Endothelial cell of umbilical vein (primary cell): ENCODE data around the gene SLC39A11.

Source experiments
- CTCF ChIP-seq, 2 donors: IDR thresholded peaks; 1 replicate in 1 of 2; 2 replicates in 1 of 2; pipeline ENCODE4 v1.5.1; 2011; ENCODE audit warnings: low read length in 2 of 2, mild to moderate bottlenecking in 2 of 2, moderate library complexity in 2 of 2, control low read depth in 1 of 2, inconsistent platforms in 1 of 2, low read depth in 1 of 2; ENCODE audit not compliant: insufficient read depth in 1 of 2; ENCODE audit errors: extremely low read depth in 1 of 2
- EZH2 ChIP-seq: IDR thresholded peaks from 2 replicates; pipeline ENCODE4 v1.6.1; 2012; ENCODE audit warnings: borderline replicate concordance, low read depth, mild to moderate bottlenecking, moderate library complexity, low read length, inconsistent platforms; ENCODE audit not compliant: severe bottlenecking
- POLR2A ChIP-seq: IDR thresholded peaks from 2 replicates; pipeline ENCODE4 v1.6.1; 2012; ENCODE audit warnings: low read depth, mild to moderate bottlenecking, control low read depth, low read length
- POLR2AphosphoS5 ChIP-seq: IDR thresholded peaks from 2 replicates; pipeline ENCODE4 v1.6.1; 2012; ENCODE audit warnings: low read depth, mild to moderate bottlenecking, control low read depth, low read length, moderate library complexity; ENCODE audit not compliant: insufficient read depth

DNA sequence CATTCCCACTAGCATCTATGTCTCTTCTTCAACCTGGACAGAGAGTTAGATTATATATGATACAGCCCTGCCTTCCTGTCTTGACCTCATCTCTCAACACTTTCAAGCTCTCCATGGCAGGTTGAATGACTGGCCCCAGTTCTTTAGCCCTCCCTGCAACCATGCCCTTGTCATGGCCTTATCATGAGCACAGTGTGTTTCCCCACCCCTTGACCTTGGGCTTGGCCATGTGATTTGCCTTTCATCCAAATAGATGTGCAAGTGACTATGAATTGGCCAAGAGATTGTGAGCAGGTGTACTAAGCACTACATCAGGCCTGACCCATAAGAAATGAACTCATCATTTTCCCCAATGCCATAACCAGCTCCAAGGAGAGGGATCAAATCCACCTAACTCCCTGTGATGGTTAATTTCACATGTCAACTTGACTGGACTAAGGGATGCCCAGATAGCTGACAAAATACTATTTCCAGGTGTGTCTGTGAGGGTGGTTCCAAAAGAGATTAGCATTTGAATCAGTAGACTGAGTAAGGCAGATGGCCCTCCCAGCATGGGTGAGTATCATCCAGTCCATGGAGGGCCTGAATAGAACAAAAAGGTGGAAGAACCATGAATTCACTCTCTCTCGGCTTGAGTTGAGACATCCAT is 97.4 kb downstream of the SLC39A11 start:
- no peak for TF ChIP-seq CTCF (IDR thresholded peaks at IDR 0.05; ENCODE audit: extremely low read depth in 1 of 2, insufficient read depth in 1 of 2, low read depth in 1 of 2, low read length in 2 of 2)
- no peak for TF ChIP-seq POLR2A
- TF ChIP-seq POLR2AphosphoS5, result no peak
- no peak for TF ChIP-seq EZH2
